SK-N-MC (cell line): ENCODE measurements around the gene CARMIL1.

ENCODE experiments used
- EZH2 ChIP-seq: fragments of 200-600 bp; sonication (generic); IDR thresholded peaks from one replicate; pipeline ENCODE4 v1.6.1; 2017; ENCODE audit warnings: antibody characterized with exemption
- POLR2AphosphoS5 ChIP-seq: IDR thresholded peaks from 2 replicates; pipeline ENCODE4 v1.6.1; 2012; ENCODE audit warnings: mild to moderate bottlenecking, low read depth, low read length, borderline replicate concordance

DNA sequence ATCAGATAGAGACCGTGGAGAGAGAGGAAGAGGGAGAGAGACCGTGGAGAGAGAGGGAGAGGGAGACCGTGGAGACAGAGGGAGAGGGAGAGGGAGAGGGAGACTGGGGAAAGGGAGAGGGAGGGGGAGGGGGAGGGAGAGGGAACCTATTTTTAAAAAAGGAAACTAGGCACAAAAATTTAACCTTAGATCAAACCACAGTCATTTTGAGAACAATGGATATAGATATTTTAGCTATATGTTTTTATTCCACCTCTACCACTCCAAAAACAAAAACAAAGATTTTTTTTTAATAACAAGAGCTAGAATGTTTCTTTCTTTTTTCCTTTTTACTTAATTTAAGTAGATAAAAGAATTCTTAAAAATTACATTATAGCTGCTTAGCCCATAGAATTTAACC, 307.8 kb downstream of the CARMIL1 start:
- no peak for TF ChIP-seq POLR2AphosphoS5
- no peak for TF ChIP-seq EZH2
